Adipocyte (in vitro differentiated cells): ENCODE results near the gene BCAS3.
"Not testable (repeated sequence)": the region's sequence is repeated elsewhere in the genome, so short reads cannot be mapped to it uniquely, and the experiment has no call there.

ENCODE experiments used
- DNase-seq: peaks from one replicate; pipeline ENCODE4 v3.0.0-alpha.2; 2015; ENCODE audit warnings: low read depth
- H3K27me3 ChIP-seq: replicated peaks from 2 replicates; pipeline ENCODE4 v1.7.0; 2013; ENCODE audit warnings: mild to moderate bottlenecking, low read length, moderate library complexity; ENCODE audit not compliant: control insufficient read depth, insufficient read depth
- H3K36me3 ChIP-seq: 2 replicates; pipeline ENCODE4 v1.7.0; 2013; ENCODE audit warnings: low read length, mild to moderate bottlenecking, moderate library complexity; ENCODE audit not compliant: control insufficient read depth, insufficient read depth, severe bottlenecking
- H3K4me1 ChIP-seq: 2 replicates; pipeline ENCODE4 v1.7.0; 2013; ENCODE audit warnings: mild to moderate bottlenecking, low read length, moderate library complexity; ENCODE audit not compliant: control insufficient read depth, insufficient read depth
- H3K4me3 ChIP-seq: 2 replicates; pipeline ENCODE4 v1.7.0; 2013; ENCODE audit warnings: mild to moderate bottlenecking, low read length, moderate library complexity
- H3K9ac ChIP-seq: 2 replicates; pipeline ENCODE4 v1.7.0; 2013; ENCODE audit warnings: mild to moderate bottlenecking, low read length, moderate library complexity
- H3K9me3 ChIP-seq: 2 replicates; pipeline ENCODE4 v1.7.0; 2013; ENCODE audit warnings: mild to moderate bottlenecking, low read length, moderate library complexity; ENCODE audit not compliant: control insufficient read depth

Gene BCAS3

DNA sequence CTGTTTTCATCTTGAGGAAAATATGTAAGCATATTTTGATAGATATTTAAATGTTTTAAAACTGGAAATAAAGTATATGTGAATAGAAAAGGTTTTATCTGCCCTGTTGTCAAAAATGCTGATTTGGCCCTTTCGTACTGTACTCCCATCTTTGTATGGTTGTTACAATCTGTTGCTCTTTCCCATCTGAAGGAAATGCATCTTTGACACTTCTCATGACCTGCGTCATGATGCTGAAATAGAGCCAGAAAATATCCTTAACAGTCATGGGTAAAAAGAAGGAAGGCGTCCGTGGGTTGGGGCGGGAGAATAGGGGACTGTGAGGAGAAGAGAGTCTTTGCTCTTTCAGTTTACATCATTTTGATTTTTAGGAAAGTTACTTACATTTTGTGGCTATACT, 327.7 kb downstream of the BCAS3 start:
- Histone ChIP-seq H3K9me3 (no peaks in the 10 kb centered on the region), H3K4me1 (peaks cover 31% of the 10 kb centered on the region), H3K9ac (no peak overlapping the region), H3K4me3 (no peak overlapping the region), H3K36me3 (no peaks in the 10 kb centered on the region), H3K27me3 (no peaks in the 10 kb centered on the region)
- no peak for DNase-seq

DNA sequence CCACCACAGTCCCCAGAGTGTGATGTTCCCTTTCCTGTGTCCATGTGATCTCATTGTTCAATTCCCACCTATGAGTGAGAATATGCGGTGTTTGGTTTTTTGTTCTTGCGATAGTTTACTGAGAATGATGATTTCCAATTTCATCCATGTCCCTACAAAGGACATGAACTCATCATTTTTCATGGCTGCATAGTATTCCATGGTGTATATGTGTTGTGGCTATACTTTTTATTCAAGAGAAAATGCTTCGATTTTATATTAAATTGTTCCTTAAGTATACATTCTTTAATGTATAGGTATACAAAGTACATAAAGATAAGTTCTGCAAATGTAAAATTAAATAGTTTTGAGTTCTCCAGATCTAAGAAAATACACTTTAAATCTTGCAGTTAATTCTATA, 328.3 kb downstream of the BCAS3 start:
- peaks cover 29% of the 10 kb centered on the region for H3K4me1 ChIP-seq
- not testable (repeated sequence) for DNase-seq, H3K4me3 ChIP-seq, H3K9ac ChIP-seq, H3K36me3 ChIP-seq, H3K9me3 ChIP-seq, H3K27me3 ChIP-seq

- H3K36me3 ChIP-seq, result no peaks in the 10 kb centered on the region
- peak overlapping the region; percentile 25 for H3K4me3 ChIP-seq
- peak overlapping the region; percentile 43 for H3K9ac ChIP-seq
- no peaks in the 10 kb centered on the region for H3K27me3 ChIP-seq
- DNase-seq, result no peak
- H3K4me1 ChIP-seq, result peaks cover 21% of the 10 kb centered on the region
- no peaks in the 10 kb centered on the region for H3K9me3 ChIP-seq
Measured at GRCh38 chr17:61007980-61008379, 330.3 kb downstream of the BCAS3 start.

DNA sequence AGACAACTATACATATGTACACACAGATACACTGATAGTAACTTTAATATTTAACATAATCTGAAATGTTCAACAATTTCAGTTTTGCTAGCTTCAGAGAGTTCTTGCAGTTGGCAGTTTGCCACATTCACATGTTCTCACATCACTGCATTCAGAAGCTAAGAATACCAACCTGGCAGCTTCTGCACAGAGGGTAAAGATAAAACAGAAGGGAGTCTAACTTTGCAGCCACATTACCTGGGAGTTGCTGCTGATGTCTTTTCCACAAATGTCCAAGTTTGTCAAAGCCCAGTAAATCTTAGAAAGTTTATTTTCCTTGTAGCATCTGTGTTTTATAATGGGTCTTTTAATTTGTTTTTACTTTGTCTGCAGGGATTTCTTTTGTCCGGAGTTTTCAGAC, 332.0 kb downstream of the BCAS3 start:
- Histone ChIP-seq H3K27me3 (no peaks in the 10 kb centered on the region), H3K9me3 (no peaks in the 10 kb centered on the region), H3K4me1 (peaks cover 21% of the 10 kb centered on the region), H3K36me3 (no peaks in the 10 kb centered on the region), H3K9ac (no peak overlapping the region), H3K4me3 (no peak overlapping the region)
- DNase-seq, result peak; percentile 39

GRCh38 chr17:61010661-61011170, 333.1 kb downstream of the BCAS3 start:
- H3K36me3 ChIP-seq, result no peaks in the 10 kb centered on the region
- no peaks in the 10 kb centered on the region for H3K9me3 ChIP-seq
- H3K27me3 ChIP-seq, result no peaks in the 10 kb centered on the region
- peaks cover 23% of the 10 kb centered on the region for H3K4me1 ChIP-seq
- no peak for DNase-seq
- H3K4me3 ChIP-seq, result no peak overlapping the region
- H3K9ac ChIP-seq, result no peak overlapping the region

DNA sequence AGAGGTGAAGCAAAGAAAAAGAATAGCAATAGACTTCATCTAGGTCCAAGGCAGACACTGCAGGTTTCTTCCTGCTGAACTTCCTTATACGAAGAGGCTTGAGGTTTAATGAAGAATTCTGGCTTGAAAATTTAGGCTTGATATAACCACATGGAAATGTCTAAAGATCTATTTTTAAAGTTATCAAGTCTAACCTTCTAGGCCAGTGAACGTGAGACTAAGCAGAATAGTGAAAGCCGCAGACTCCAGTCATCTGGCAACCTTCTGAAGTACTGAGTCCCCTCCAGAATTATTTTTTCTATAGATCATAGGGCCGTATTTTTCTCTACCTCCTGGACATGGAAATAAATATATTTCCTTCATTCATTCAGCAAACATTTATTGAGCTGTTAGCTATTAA, 333.6 kb downstream of the BCAS3 start:
- no peaks in the 10 kb centered on the region for H3K27me3 ChIP-seq
- peaks cover 26% of the 10 kb centered on the region for H3K4me1 ChIP-seq
- no peaks in the 10 kb centered on the region for H3K36me3 ChIP-seq
- no peaks in the 10 kb centered on the region for H3K9me3 ChIP-seq
- H3K9ac ChIP-seq, result no peak overlapping the region
- H3K4me3 ChIP-seq, result no peak overlapping the region
- DNase-seq, result no peak

GRCh38 chr17:61015966-61016365, 338.3 kb downstream of the BCAS3 start:
- DNase-seq, result peak; percentile 60
- Histone ChIP-seq H3K36me3 (no peaks in the 10 kb centered on the region), H3K27me3 (no peaks in the 10 kb centered on the region), H3K9ac (no peak overlapping the region), H3K9me3 (no peaks in the 10 kb centered on the region), H3K4me1 (peaks cover 5% of the 10 kb centered on the region), H3K4me3 (peak overlapping the region; percentile 50)

DNA sequence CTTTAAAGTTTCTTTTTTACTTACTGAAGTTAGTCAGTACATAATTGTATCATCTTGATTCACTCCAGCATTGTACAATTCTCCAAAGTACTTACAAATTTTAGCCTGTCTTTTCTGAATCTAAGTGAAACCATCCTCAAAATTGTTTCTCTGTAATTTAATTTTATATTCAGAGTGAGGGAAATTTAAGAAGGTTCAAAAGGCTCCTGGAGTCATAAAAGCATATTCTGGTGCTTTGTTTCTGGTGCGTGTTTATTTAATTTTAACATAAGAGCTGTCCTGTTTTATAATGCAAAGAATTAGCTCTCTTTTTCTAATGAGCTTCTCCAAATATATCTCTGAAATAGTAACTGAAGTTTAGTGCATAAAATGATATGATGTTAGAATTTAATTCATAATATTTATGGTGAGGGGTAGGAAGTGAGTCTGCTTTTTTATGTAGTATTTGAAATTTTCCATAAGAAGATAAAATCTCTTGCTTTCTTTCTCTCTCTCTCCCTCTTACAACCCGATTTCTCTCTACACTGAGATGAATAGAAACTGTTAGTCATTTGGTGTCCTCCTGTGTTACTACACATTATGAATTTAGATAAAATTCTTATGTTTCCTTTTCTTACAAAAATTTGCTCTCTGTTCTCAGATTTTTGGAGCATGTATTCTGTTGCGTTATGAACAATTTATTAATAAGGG, 339.8 kb downstream of the BCAS3 start:
- Histone ChIP-seq H3K36me3 (no peaks in the 10 kb centered on the region), H3K4me3 (no peak overlapping the region), H3K4me1 (peaks cover 5% of the 10 kb centered on the region), H3K9ac (no peak overlapping the region), H3K27me3 (no peaks in the 10 kb centered on the region), H3K9me3 (no peaks in the 10 kb centered on the region)
- no peak for DNase-seq

DNA sequence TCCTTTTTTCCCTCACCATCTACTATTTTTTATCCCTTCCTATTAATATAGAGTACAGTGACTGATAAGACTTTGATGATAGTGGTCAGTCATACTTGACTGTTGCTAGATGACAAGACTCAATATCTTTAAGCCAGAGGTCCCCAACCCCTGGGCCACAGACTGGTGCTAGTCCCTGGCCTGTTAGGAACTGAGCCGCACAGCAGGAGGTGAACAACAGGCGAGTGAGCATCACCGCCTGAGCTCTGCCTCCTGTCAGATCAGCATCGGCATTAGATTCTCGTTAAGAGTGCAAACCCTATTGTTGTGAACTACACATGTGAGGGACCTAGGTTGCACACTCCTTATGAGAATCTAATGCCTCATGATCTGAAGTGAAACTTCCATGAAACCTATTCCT, 341.3 kb downstream of the BCAS3 start:
- H3K9ac ChIP-seq, result no peak overlapping the region
- H3K4me3 ChIP-seq, result no peak overlapping the region
- H3K36me3 ChIP-seq, result no peaks in the 10 kb centered on the region
- no peak for DNase-seq
- no peaks in the 10 kb centered on the region for H3K9me3 ChIP-seq
- no peaks in the 10 kb centered on the region for H3K27me3 ChIP-seq
- peaks cover 5% of the 10 kb centered on the region for H3K4me1 ChIP-seq

DNA sequence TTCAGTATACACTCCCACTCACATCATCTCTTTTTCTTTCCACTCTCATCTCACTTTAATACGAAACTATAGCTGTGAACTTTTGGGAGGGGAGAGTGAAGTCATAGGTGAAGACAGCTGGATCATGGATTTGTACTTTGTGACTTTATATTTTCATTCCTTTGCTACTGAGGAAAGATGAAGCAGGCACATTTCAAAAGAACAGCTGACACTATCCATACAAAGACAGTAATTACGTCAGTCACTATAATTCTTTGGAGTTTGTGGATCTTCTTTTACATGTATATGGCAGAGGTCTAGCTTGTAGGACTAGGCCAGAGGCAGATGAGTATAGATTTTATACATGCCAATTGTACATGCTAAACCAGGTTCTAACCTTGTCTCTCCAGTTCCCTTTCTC, 346.3 kb downstream of the BCAS3 start:
- no peaks in the 10 kb centered on the region for H3K4me1 ChIP-seq
- no peak overlapping the region for H3K9ac ChIP-seq
- H3K4me3 ChIP-seq, result no peak overlapping the region
- no peaks in the 10 kb centered on the region for H3K27me3 ChIP-seq
- H3K9me3 ChIP-seq, result no peaks in the 10 kb centered on the region
- DNase-seq, result no peak
- H3K36me3 ChIP-seq, result no peaks in the 10 kb centered on the region

GRCh38 chr17:61026818-61027217, 349.2 kb downstream of the BCAS3 start:
- Histone ChIP-seq H3K9me3 (no peaks in the 10 kb centered on the region), H3K27me3 (no peaks in the 10 kb centered on the region), H3K9ac (no peak overlapping the region), H3K4me1 (no peaks in the 10 kb centered on the region), H3K4me3 (no peak overlapping the region), H3K36me3 (no peaks in the 10 kb centered on the region)
- DNase-seq, result no peak

- Histone ChIP-seq H3K4me1 (peaks cover 3% of the 10 kb centered on the region), H3K9ac (no peak overlapping the region), H3K36me3 (no peaks in the 10 kb centered on the region), H3K9me3 (no peaks in the 10 kb centered on the region), H3K27me3 (no peaks in the 10 kb centered on the region), H3K4me3 (no peak overlapping the region)
- DNase-seq, result no peak
Measured at GRCh38 chr17:61029181-61029580, 351.5 kb downstream of the BCAS3 start.
